GM18498 (cell line): ENCODE results near the gene SMOC1.
"Not testable (repeated sequence)": the region's sequence is repeated elsewhere in the genome, so short reads cannot be mapped to it uniquely, and the experiment has no call there.

Experiments used
- ATAC-seq: cut with Tn5 transposase; IDR thresholded peaks from one replicate; pipeline ENCODE4 v1.9.1; 2021; ENCODE audit warnings: mild to moderate bottlenecking, moderate library complexity; ENCODE audit not compliant: unreplicated experiment

Gene SMOC1

DNA sequence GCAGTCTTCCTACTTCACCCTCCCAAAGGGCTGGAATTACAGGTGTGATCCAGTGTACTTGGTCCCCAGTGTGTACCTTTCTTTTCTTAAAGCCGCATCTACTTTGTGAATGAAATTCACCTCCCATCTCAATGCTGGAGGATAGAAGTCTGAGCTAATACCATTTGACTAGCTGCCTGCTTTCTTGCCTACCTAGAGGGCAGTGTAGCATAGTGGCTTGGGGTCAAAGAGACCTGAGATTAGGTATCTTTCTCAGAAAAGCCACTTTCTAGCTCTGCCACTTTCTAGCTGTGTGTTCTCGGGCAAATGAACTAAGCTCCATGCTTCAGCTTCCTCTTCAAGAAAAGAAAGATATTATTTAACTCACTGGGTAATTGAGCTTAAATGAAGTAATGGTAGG, 16.9 kb downstream of the SMOC1 start:
- no peak for ATAC-seq

DNA sequence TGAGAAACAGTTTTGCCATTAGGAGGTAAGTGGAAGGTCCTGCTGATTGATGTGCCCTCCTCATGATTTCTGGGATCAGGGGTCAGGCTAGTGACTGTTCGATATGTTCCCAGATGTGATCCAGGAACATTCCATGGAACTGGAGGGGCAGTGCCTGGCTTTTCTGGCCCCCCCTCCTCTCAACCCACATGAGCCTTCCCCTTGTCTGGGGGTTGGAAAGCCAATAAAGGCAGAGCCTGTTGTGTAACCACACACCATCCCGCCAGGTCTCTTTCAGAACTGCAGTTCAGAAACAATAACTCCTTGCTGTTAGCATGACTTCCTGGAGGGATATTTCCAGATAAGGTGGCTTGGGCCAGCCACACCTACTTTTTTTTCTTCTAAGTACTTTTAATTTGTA, 17.8 kb downstream of the SMOC1 start:
- no peak for ATAC-seq

DNA sequence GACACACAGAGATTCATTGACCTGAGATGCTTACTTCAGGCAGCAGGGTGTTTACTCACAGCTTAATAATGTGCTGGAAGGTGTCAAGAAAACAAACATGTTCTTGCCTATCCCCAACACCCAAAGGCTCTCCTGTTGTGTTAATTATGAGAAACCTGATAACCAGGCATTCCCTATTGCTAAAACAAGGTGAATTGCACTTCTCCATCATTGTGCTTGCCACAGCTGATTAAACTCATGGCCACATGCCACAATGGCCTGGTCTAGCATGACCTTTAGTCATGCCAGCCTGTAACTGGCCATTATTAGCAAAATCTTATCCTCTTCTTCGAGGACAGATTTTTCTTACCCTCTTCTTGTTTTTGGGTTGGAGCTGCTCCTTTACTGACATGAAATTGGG, 21.4 kb downstream of the SMOC1 start:
- ATAC-seq = no peak

DNA sequence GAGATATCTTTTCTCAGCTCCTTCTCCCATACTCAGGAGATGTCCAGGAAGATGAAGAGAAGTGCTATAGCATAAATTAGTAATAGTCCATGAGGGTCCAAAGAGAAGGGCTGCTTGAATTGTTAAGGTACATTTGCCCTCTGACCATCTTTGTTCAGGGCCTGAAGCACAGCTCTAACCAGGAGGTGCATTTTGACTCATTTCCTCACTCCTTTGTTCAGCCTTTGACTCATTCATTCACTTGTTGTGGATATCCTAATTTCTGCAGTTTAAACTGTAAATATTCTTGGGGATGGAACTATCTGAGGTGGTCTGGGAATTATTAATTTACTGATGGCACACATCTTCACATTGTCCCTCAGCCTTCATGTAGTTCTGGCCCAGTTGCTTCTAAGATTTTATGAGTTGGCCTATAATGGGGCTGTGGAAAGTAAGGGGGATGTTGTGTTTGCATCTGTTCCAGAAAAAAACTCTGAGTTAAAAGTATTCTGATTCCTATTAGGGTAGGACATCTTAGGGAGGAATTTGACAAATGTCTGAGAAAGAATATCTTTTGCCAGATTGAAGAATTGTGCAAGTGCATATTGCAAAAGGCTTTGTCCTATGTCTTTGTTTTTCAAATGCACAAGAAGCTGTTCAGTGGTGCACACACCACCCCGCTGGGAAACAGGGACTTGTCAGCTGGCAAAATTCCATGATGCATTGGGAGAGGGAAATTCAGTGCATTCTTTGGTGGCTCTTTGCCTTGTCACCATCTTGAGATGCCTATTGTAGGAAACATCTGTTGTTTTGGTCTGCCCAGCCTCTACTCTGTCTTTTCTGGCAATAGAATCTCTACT, 22.1 kb downstream of the SMOC1 start:
- ATAC-seq = no peak

DNA sequence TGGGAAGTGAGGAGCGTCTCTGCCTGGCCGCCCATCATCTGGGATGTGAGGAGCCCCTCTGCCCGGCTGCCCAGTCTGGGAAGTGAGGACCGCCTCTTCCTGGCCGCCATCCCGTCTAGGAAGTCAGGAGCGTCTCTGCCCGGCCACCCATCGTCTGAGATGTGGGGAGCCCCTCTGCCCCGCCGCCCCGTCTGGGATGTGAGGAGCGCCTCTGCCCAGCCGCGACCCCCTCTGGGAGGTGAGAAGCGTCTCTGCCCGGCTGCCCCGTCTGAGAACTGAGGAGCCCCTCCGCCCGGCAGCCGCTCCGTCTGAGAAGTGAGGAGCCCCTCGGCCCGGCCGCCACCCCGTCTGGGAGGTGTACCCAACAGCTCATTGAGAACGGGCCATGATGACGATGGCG, 23.8 kb downstream of the SMOC1 start:
- not testable (repeated sequence) for ATAC-seq

GRCh38 chr14:69904246-69904645, 25.0 kb downstream of the SMOC1 start:
- no peak for ATAC-seq

GRCh38 chr14:69906201-69906600, 27.0 kb downstream of the SMOC1 start:
- ATAC-seq = no peak

- no peak for ATAC-seq
Observed at GRCh38 chr14:69909826-69910550, 30.8 kb downstream of the SMOC1 start.

GRCh38 chr14:69910871-69911270, 31.7 kb downstream of the SMOC1 start:
- ATAC-seq = no peak

- no peak for ATAC-seq
Observed at GRCh38 chr14:69913686-69914085, 34.5 kb downstream of the SMOC1 start.

DNA sequence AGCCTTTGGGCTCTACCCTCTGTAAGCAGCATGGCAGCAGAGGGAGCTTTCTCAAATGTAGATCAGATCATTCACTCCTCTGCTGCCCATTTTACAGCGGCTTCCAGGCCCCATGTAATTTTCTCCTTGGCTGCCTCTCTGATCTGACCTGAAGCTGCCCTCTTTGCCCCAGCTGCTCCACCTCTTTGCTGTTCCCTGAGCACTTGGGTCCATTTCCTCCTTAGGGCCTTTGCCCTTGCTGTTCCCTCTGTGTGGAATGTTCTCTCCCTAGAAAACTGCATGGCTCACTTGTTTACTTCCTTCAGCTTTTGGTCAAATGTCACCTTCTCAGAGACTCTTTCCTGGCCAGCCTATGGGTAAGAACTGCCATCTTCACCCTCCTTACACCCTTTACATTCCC, 37.2 kb downstream of the SMOC1 start:
- no peak for ATAC-seq

DNA sequence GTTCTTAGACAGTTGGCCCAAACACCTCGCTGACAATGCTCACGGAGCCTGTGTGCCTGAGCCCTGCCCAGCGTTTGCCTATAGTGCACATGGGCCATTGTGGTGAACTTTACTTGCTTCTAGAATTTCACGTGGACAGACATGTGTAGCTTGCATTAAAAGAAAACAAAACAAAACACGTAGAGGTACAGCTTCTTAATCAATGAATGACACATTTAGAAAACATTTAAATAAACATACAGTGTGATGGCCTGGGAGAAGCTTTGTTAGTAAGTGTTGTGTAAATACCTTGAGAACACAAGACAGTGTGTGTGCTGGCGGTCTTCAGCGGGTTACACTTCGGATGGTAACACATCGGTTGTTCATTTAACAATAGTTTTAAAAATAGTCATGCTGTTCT, 38.1 kb downstream of the SMOC1 start:
- ATAC-seq = no peak

- no peak for ATAC-seq
Observed at GRCh38 chr14:69919815-69920214, 40.6 kb downstream of the SMOC1 start.

- no peak for ATAC-seq
Observed at GRCh38 chr14:69921052-69921451, 41.8 kb downstream of the SMOC1 start.

DNA sequence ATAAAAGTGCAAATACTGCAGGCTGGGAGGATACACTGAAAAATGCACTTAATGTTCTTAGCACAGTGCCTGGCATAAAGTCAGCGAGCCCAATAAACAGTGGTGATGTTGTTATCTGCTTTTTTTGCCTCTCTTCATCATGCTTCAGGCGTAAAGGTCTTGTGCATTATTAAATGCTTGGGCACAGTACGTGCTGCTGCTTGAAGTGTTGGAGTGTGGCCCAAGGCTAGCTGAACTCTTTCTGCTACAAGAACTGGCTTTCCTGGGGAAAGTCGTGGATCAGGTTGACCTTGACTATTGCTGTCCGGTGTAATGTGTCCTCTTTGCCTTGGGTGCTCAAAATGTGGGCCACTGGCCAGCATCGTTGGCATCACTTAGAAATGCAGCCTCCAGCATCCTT, 43.0 kb downstream of the SMOC1 start:
- ATAC-seq = no peak

- no peak for ATAC-seq
Observed at GRCh38 chr14:69924201-69924600, 45.0 kb downstream of the SMOC1 start.

DNA sequence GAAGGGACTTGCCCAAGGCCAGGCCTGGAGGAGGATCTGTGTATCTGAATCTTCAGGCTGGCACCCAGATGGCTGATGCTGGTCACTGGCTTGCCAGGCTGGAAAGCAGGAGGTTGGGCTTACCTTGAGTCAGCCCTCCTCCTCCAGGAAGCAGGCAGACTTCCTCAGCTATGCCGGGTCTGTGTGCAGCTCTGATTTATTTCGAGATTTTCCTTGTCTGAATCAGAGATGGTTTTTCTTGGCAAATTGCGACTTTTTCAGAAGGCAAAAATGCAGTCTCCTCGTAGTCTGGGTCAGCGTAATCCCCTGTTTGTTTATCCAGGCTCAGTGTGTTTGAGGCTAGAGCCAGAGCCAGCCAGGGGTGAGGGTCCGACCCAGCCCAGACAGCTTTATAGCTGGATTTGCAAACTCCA, 48.9 kb downstream of the SMOC1 start:
- ATAC-seq = no peak

GRCh38 chr14:69930780-69931379, 51.7 kb downstream of the SMOC1 start:
- no peak for ATAC-seq

DNA sequence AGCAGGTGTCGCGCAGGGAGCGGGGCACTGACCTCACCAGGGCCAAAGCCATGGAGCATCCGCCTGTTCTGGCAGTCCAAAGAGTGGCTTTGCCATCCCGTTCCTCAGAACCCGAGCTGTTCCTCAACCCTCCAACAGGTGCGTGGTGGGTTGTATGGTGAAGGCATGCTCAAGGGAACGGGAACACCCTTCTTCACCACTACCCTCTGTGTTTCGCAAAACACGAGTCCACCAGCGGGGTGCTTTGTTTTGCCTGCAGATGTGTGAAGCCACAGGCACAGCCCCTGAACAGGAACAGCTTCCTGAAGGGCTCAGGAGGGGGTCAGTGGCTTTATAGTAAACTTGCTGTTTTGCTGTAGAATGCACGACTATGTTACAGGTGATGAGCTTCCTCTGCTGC, 52.7 kb downstream of the SMOC1 start:
- no peak for ATAC-seq

GRCh38 chr14:69932391-69932790, 53.2 kb downstream of the SMOC1 start:
- no peak for ATAC-seq

- ATAC-seq = no peak
Observed at GRCh38 chr14:69933623-69934275, 54.5 kb downstream of the SMOC1 start.
